ENCODE measurements around the gene ABO.
"Not testable (repeated sequence)": the region's sequence is repeated elsewhere in the genome, so short reads cannot be mapped to it uniquely, and the experiment has no call there.

ABO gene

DNA sequence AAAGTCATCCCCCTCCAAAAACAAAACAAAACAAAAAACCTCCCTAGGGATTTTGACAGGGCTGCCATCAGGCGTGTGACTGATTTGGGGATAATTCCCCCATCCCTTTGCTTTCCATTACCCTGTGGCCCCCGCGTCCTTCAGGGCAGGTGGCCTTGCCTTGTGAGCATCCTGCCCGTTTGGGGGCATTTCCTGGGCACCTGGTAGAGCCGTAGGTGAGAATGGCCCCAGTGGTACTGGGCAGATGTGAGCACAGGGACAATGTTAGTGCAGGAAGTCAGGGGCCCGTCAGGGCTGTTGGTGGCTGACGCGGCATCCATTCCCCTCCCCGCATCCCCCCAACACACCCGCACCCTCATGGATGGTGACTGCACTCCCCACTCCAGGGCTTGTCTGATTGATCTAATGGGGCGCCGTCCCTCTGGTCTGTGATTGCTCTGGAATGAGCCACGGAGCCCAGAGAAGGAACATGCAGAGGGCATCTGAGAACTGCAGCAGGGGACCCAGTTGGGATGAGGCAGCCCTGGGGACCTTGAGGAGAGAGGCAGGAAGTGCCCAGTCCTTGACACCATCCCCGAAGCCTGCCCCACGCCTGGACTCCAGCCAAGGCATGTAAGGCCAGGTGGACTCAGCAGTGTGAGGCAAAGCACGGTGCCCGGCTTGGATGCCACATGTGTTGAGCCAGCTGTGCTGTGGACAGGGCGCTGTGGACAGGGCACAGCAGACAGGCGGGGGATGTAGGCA is 38.5 kb downstream of the ABO start:
- ATAC-seq (ENCODE audit: low read depth); H3K9me3 Mint-ChIP-seq; DNase-seq (ENCODE audit: low spot score in 2 of 2); H3K36me3 Mint-ChIP-seq; H3K27ac Mint-ChIP-seq; H3K4me1 Mint-ChIP-seq; H3K4me3 Mint-ChIP-seq: not testable (repeated sequence)
- peaks cover 17% of the 10 kb centered on the region for H3K27me3 Mint-ChIP-seq

GRCh38 chr9:133235549-133236222 is 39.3 kb downstream of the ABO start:
- no peak for ATAC-seq (ENCODE audit: low read depth)
- Mint-ChIP-seq H3K4me3 (no peak overlapping the region), H3K27me3 (peaks cover 17% of the 10 kb centered on the region), H3K9me3 (no peaks in the 10 kb centered on the region), H3K4me1 (peaks cover 9% of the 10 kb centered on the region), H3K27ac (no peak overlapping the region), H3K36me3 (no peaks in the 10 kb centered on the region)
- DNase-seq (ENCODE audit: low spot score in 2 of 2): no peak

GRCh38 chr9:133234577-133235322 is 40.3 kb downstream of the ABO start:
- Mint-ChIP-seq H3K4me3 (no peak overlapping the region), H3K4me1 (peaks cover 9% of the 10 kb centered on the region), H3K27me3 (peaks cover 17% of the 10 kb centered on the region), H3K9me3 (peaks cover 2% of the 10 kb centered on the region), H3K27ac (no peak overlapping the region), H3K36me3 (no peaks in the 10 kb centered on the region)
- DNase-seq (ENCODE audit: low spot score in 2 of 2) (no peak), ATAC-seq (ENCODE audit: low read depth) (no peak)

DNA sequence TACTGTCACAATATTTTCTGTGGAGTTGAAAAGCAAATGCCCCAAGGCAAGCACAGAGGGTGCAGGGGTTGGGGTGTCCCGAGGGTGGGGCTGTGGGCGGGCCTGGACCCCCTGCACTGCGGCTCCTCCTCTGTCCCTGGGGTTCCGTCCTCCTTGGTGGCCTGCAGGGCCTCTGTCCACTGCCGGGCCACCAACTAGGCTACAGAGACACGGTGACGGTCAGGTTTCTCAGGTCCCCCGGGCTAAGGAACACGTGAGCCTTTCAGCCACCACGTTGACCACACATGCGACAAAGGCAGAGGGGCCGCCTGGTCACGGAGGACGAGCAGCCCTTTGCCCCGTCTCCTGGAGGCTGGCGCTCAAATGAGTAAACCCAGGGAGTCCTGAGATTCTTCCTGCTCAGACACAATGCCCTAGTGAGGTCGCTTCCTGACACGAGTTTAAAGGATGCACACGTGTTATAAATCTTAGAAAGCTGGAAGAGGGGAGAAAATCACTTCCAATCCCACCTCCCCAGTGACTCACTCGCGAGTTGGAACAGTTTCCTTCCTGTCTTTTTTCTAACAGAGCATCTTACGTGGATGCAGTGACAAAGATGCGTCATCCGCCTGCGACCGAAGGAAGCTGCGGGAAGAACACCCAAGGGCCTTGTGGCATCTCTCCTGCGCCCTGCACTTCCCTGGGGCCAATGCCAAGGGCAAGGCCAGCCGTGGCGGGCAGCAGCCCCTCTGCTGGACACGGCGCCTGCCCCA is 41.1 kb downstream of the ABO start:
- Mint-ChIP-seq H3K4me1 (peaks cover 7% of the 10 kb centered on the region), H3K36me3 (no peaks in the 10 kb centered on the region), H3K27ac (no peak overlapping the region), H3K4me3 (no peak overlapping the region), H3K9me3 (peaks cover 2% of the 10 kb centered on the region), H3K27me3 (peaks cover 14% of the 10 kb centered on the region)
- ATAC-seq (ENCODE audit: low read depth) (no peak), DNase-seq (ENCODE audit: low spot score in 2 of 2) (no peak)

GRCh38 chr9:133231934-133232568 is 43.0 kb downstream of the ABO start:
- not testable (repeated sequence) for H3K36me3 Mint-ChIP-seq; DNase-seq (ENCODE audit: low spot score in 2 of 2); ATAC-seq (ENCODE audit: low read depth); H3K4me1 Mint-ChIP-seq; H3K27ac Mint-ChIP-seq; H3K27me3 Mint-ChIP-seq; H3K4me3 Mint-ChIP-seq; H3K9me3 Mint-ChIP-seq

DNA sequence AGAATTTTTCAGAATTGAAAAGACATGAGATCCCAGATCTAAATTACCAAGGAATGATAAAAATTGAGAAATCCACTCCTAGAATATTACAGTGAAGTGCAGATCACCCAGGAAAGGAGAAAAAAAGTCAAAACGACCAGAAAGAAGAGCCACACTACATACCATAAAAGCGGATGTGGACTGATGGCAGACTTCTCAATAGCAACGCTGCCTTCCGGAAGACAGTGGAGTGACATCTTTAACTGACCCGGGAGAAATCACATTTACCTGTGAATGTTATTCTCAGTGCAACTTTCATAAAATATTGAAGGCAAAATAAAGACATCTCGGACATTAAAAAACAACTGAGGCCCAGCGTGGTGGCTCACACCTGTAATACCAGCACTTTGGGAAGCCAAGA is 44.5 kb downstream of the ABO start:
- not testable (repeated sequence) for ATAC-seq (ENCODE audit: low read depth); H3K9me3 Mint-ChIP-seq; H3K27me3 Mint-ChIP-seq; DNase-seq (ENCODE audit: low spot score in 2 of 2); H3K36me3 Mint-ChIP-seq; H3K4me3 Mint-ChIP-seq; H3K27ac Mint-ChIP-seq; H3K4me1 Mint-ChIP-seq

DNA sequence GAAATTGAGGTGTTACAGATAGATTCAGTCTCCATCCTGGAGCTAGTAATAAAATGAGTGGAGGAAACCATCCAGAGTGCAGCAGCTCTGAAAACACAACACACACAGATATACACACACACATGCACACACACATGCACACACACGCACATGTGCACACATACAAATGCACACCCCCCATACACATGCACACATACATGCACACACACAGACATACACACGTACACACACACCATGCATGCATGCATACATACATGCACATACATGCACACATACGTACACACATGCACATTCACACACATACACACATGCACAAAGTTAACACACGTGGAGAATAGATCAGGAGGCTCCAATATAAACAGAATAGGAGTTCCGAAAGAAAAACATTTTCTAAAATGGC is 44.9 kb downstream of the ABO start:
- no peaks in the 10 kb centered on the region for H3K4me1 Mint-ChIP-seq
- no peak overlapping the region for H3K27ac Mint-ChIP-seq
- no peak for DNase-seq (ENCODE audit: low spot score in 2 of 2)
- no peak overlapping the region for H3K4me3 Mint-ChIP-seq
- no peaks in the 10 kb centered on the region for H3K36me3 Mint-ChIP-seq
- ATAC-seq (ENCODE audit: low read depth): no peak
- H3K9me3 Mint-ChIP-seq: peaks cover 2% of the 10 kb centered on the region
- H3K27me3 Mint-ChIP-seq: peaks cover 3% of the 10 kb centered on the region

GRCh38 chr9:133228474-133229193 is 46.4 kb downstream of the ABO start:
- not testable (repeated sequence) for H3K36me3 Mint-ChIP-seq; DNase-seq (ENCODE audit: low spot score in 2 of 2); H3K27me3 Mint-ChIP-seq; H3K9me3 Mint-ChIP-seq; H3K27ac Mint-ChIP-seq; H3K4me3 Mint-ChIP-seq; H3K4me1 Mint-ChIP-seq; ATAC-seq (ENCODE audit: low read depth)

- H3K36me3 Mint-ChIP-seq; H3K27me3 Mint-ChIP-seq; H3K27ac Mint-ChIP-seq; H3K4me3 Mint-ChIP-seq; H3K9me3 Mint-ChIP-seq; ATAC-seq (ENCODE audit: low read depth); H3K4me1 Mint-ChIP-seq; DNase-seq (ENCODE audit: low spot score in 2 of 2): not testable (repeated sequence)
These were observed 47.0 kb downstream of the ABO start for GRCh38 chr9:133227996-133228395.

- Mint-ChIP-seq H3K4me1 (no peaks in the 10 kb centered on the region), H3K9me3 (peaks cover 2% of the 10 kb centered on the region), H3K27me3 (peaks cover 5% of the 10 kb centered on the region), H3K4me3 (no peak overlapping the region), H3K27ac (no peak overlapping the region), H3K36me3 (no peaks in the 10 kb centered on the region)
- DNase-seq (ENCODE audit: low spot score in 2 of 2) (no peak), ATAC-seq (ENCODE audit: low read depth) (no peak)
These were observed 47.6 kb downstream of the ABO start for GRCh38 chr9:133227242-133227860.

DNA sequence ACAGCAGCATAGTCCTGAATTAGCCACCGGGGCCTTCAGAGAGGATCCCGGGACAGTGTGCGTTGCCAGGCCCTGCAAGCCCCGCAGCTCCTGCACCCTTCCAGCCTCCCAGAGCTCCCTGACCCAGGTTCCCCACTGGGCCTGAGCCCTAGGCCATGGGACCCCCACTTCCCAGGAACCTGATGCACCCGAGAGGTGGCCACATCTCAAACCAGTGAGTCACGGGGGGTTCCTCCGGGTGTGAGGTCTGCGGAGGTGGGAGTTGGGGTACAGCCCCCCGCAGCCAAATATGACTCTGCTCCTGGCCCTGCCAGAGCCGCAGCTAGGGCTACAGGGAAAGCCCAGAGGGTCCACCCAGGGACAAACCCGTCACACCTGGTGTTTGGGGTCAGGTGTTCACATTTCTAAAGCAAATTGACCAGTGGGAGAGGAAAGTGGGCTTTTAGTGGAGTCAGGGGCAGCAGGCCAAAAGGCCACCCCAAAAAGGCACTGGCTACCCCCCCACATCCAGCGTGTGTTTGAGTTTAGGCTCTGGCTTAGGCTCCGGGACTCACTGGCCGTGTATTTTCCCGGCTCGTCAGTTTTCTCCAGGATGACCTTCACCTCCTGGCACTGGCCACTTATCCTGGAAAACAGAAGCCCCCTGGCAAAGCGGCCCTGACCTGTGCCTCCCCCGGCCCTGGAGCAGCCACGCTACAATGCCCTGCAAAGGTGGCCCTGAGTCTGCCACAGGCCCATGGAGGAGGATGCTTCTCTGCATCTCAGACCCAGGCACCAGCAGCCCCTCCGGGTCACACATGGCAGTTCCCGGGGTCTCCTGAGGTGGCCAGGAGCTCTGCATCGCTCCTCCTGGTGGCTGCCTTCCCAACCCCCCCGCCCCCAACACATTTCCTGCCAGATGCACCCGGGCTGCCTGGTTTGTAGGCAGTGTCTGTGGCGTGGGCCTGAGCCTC is 48.5 kb downstream of the ABO start:
- H3K36me3 Mint-ChIP-seq: no peaks in the 10 kb centered on the region
- no peak for ATAC-seq (ENCODE audit: low read depth)
- H3K27ac Mint-ChIP-seq: no peak overlapping the region
- peaks cover 5% of the 10 kb centered on the region for H3K27me3 Mint-ChIP-seq
- no peaks in the 10 kb centered on the region for H3K4me1 Mint-ChIP-seq
- no peak overlapping the region for H3K4me3 Mint-ChIP-seq
- H3K9me3 Mint-ChIP-seq: peaks cover 2% of the 10 kb centered on the region
- DNase-seq (ENCODE audit: low spot score in 2 of 2): no peak
